Measurements from ENCODE around the gene C19orf67.
"Not testable (repeated sequence)": the region's sequence is repeated elsewhere in the genome, so short reads cannot be mapped to it uniquely, and the experiment has no call there.

The C19orf67 gene

GRCh38 chr19:14035706-14036105 lies 49.9 kb downstream of the C19orf67 start:
- DNase-seq (no peak), ATAC-seq (no peak)
- no peak overlapping the region for H3K4me3 Mint-ChIP-seq
- no peak overlapping the region for H3K27ac Mint-ChIP-seq
- no peaks in the 10 kb centered on the region for H3K9me3 Mint-ChIP-seq
- H3K4me1 Mint-ChIP-seq = peaks cover 47% of the 10 kb centered on the region
- H3K27me3 Mint-ChIP-seq = no peaks in the 10 kb centered on the region

- not testable (repeated sequence) for ATAC-seq, H3K27ac Mint-ChIP-seq
Observed at GRCh38 chr19:14035159-14035558, 50.4 kb downstream of the C19orf67 start.

GRCh38 chr19:14033946-14034345 lies 51.6 kb downstream of the C19orf67 start:
- DNase-seq (no peak), ATAC-seq (no peak)
- Mint-ChIP-seq H3K9me3 (no peaks in the 10 kb centered on the region), H3K27me3 (no peaks in the 10 kb centered on the region), H3K4me3 (peak overlapping the region in 1 of 2 donors; percentile 31), H3K27ac (no peak overlapping the region), H3K4me1 (peaks cover 45% of the 10 kb centered on the region)

More at GRCh38 chr19:14035159-14035558, 50.4 kb downstream of the C19orf67 start:
- H3K9me3 Mint-ChIP-seq, H3K4me3 Mint-ChIP-seq, DNase-seq, H3K27me3 Mint-ChIP-seq: not testable (repeated sequence)
- peaks cover 50% of the 10 kb centered on the region for H3K4me1 Mint-ChIP-seq

GRCh38 chr19:14031719-14032480 lies 53.7 kb downstream of the C19orf67 start, which contains the start of gene IL27RA:
IL27RA (plus strand) TSS chr19:14031762; CDS start chr19:14031873, 111 bp downstream.
- Mint-ChIP-seq H3K4me3 (peak within 1 kb of the TSS; percentile 89 to 96), H3K9me3 (no peaks in the 10 kb centered on the region), H3K27me3 (no peaks in the 10 kb centered on the region), H3K4me1 (peaks cover 37% of the 10 kb centered on the region), H3K27ac (peak within 1 kb of the TSS; percentile 43 to 98)
- DNase-seq = peak; percentile 74 to 80
- peak; percentile 90 for ATAC-seq

Data from stimulated activated naive CD8-positive, alpha-beta T cell treated with anti-CD3 and anti-CD28 coated beads, Interleukin-15, amount 100 ng/mL, for 72 hours (primary cell).